Panc1 (cell line): ENCODE measurements around the gene PRPF38B. TPM values are rescaled to one million over a fixed set of nuclear protein-coding genes. Genes with fewer than 3 reads are reported as not detected.

Experiments
- ATAC-seq: fragments of 200-7000 bp; cut with Tn5 transposase; 2 replicates; pipeline ENCODE4 v1.9.1; 2020; ENCODE audit warnings: mild to moderate bottlenecking, moderate library complexity
- BruUV-seq: library from RNA; stranded (reverse); fragments of 400-500 nt; replicated peaks from 2 replicates; lab custom pipeline; 2021; lab: Mats Ljungman, UMichigan
- CTCF ChIA-PET: fragments of 300-600 bp; sonication (Branson Sonifier 250); formaldehyde crosslinking; loops from one replicate; lab custom pipeline; 2022; ENCODE audit warnings: antibody characterized with exemption; lab: Charles Lee
- POLR2A ChIA-PET: fragments of 300-600 bp; sonication (Branson Sonifier 250); formaldehyde crosslinking; loops from one replicate; lab custom pipeline; 2022; ENCODE audit warnings: antibody characterized with exemption; lab: Charles Lee
- DNase-seq: peaks from one replicate; pipeline ENCODE4 v3.0.0-alpha.2; 2010; ENCODE audit warnings: low read depth, low spot score
- H3K27ac ChIP-seq: 2 replicates; pipeline ENCODE4 v1.5.1; 2011; ENCODE audit warnings: mild to moderate bottlenecking, low read length, inconsistent platforms
- H3K27me3 ChIP-seq: fragments of 200-500 bp; sonication (Bioruptor generic); 2 replicates; pipeline ENCODE4 v1.6.0; 2014; ENCODE audit warnings: low read length, inconsistent platforms; ENCODE audit not compliant: control insufficient read depth, insufficient read depth
- H3K36me3 ChIP-seq: fragments of 200-500 bp; sonication (Bioruptor generic); 2 replicates; pipeline ENCODE4 v1.5.1; 2014; ENCODE audit warnings: inconsistent platforms, mild to moderate bottlenecking, low read length, moderate library complexity; ENCODE audit not compliant: control insufficient read depth, insufficient read depth
- H3K4me1 ChIP-seq: 2 replicates; pipeline ENCODE4 v1.5.1; 2011; ENCODE audit warnings: inconsistent platforms, mild to moderate bottlenecking, low read length, moderate library complexity; ENCODE audit not compliant: control insufficient read depth, insufficient read depth
- H3K4me3 ChIP-seq, 2 experiments: 2 replicates each; pipeline ENCODE4 v1.5.1; 2011 to 2012; ENCODE audit warnings: low read depth in 2 of 2, low read length in 2 of 2, mild to moderate bottlenecking in 2 of 2, inconsistent platforms in 1 of 2, moderate library complexity in 1 of 2
- H3K9me3 ChIP-seq: fragments of 200-500 bp; sonication (Bioruptor generic); 2 replicates; pipeline ENCODE4 v1.5.1; 2014; ENCODE audit warnings: low read depth, mild to moderate bottlenecking, inconsistent platforms, low read length, moderate library complexity; ENCODE audit not compliant: control insufficient read depth, insufficient read depth
- POLR2AphosphoS5 ChIP-seq: IDR thresholded peaks from 2 replicates; pipeline ENCODE4 v1.6.1; 2012; ENCODE audit warnings: mild to moderate bottlenecking, low read depth, low read length, moderate library complexity
- SIN3A ChIP-seq: IDR thresholded peaks from 2 replicates; pipeline ENCODE4 v1.6.1; 2012; ENCODE audit warnings: low read depth, mild to moderate bottlenecking, low read length, moderate library complexity, borderline replicate concordance; ENCODE audit not compliant: insufficient read depth
- TCF7L2 ChIP-seq: IDR thresholded peaks from 2 replicates; pipeline ENCODE4 v1.6.1; 2011; ENCODE audit warnings: mild to moderate bottlenecking, low read depth, low read length, inconsistent platforms
- in situ Hi-C: cut with HindIII; loops from 2 replicates; pipeline ENCODE4 v1.10.0; 2016; ENCODE audit warnings: low sequenced_read_pairs, low pct_unique_long_range_greater_than_20kb
- intact Hi-C: fragments of 100-400 bp; cut with micrococcal nuclease; formaldehyde crosslinking; loops from one replicate; pipeline ENCODE4 v1.10.0; 2022; ENCODE audit not compliant: unreplicated experiment
- total RNA-seq: library from RNA; stranded (reverse); gene quantifications from one replicate; pipeline ENCODE4 v1.2.1, GENCODE V29; 2021; ENCODE audit not compliant: unreplicated experiment
- TF ChIP-seq, protein P1 (sequence below): fragments of 450-650 bp; IDR thresholded peaks from 2 replicates; pipeline ENCODE4 v1.5.1; 2017; ENCODE audit warnings: mild to moderate bottlenecking
- TF ChIP-seq, protein P2 (sequence below), 2 experiments: IDR thresholded peaks; 2 replicates each; pipeline ENCODE4 v1.6.1; 2011 to 2012; ENCODE audit warnings: low read depth in 2 of 2, control low read depth in 1 of 2, low read length in 1 of 2, mild to moderate bottlenecking in 1 of 2, moderate library complexity in 1 of 2; ENCODE audit not compliant: insufficient read depth in 1 of 2

The PRPF38B gene
- total RNA-seq, 1 experiment from 2014 or later = 31.7 TPM

DNA sequence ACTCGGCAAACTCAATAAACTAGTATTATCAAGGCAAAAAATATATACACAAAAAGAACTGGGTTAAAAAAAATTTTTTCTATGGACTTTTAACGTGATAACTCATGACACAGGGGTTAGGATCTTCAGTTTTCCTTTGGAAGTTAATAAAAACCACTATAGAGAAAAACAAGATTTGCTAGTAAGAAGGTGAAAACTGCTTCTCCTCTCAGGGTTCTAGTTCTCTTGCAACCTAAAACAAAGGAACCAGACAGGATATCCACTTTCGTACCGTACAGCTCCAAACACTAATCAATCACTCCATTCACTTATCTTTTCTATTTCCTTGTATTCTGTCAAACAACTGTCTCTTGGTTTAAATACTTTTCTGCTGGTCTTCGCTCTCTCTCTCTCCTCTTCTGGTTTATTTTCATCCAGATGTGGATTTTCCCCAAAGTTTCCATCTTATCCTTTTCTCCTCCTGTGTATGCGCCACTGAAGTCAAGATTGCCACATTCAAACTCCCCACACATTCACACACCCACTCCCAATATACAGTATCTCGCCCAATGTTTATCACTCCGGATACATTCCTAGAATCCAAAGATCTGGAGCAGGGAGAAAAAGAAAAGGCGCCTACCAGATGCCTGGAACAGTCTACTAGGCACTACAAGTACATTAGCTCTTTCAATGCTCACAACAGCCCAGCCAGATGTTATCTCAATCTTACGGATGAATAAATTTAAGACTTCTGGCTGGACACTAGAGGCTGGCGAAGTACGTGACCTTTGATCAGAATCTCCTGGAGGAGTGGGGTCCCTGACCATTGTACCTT lies 775 bp upstream of the PRPF38B start:
- peaks cover 12% of the 10 kb centered on the region for H3K4me1 ChIP-seq
- ChIA-PET CTCF (no interaction called here), POLR2A (interaction anchor here (1.1 to 1.2 kb wide), 2 partner anchors 28 to 30 kb away, joined by 3 read pairs; partner anchors contain the start of gene HENMT1)
- H3K27ac ChIP-seq = peak overlapping the region; percentile 95
- DNase-seq (no peak), ATAC-seq (0 out of 2 replicates have a peak, but pooled peaks have one; percentile 2)
- in situ Hi-C loops = no loop called here
- TF ChIP-seq TCF7L2 (no peak), POLR2AphosphoS5 (no peak), SIN3A (no peak)
- TF ChIP-seq, protein P1, sequence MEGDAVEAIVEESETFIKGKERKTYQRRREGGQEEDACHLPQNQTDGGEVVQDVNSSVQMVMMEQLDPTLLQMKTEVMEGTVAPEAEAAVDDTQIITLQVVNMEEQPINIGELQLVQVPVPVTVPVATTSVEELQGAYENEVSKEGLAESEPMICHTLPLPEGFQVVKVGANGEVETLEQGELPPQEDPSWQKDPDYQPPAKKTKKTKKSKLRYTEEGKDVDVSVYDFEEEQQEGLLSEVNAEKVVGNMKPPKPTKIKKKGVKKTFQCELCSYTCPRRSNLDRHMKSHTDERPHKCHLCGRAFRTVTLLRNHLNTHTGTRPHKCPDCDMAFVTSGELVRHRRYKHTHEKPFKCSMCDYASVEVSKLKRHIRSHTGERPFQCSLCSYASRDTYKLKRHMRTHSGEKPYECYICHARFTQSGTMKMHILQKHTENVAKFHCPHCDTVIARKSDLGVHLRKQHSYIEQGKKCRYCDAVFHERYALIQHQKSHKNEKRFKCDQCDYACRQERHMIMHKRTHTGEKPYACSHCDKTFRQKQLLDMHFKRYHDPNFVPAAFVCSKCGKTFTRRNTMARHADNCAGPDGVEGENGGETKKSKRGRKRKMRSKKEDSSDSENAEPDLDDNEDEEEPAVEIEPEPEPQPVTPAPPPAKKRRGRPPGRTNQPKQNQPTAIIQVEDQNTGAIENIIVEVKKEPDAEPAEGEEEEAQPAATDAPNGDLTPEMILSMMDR = no peak
- TF ChIP-seq, protein P2, sequence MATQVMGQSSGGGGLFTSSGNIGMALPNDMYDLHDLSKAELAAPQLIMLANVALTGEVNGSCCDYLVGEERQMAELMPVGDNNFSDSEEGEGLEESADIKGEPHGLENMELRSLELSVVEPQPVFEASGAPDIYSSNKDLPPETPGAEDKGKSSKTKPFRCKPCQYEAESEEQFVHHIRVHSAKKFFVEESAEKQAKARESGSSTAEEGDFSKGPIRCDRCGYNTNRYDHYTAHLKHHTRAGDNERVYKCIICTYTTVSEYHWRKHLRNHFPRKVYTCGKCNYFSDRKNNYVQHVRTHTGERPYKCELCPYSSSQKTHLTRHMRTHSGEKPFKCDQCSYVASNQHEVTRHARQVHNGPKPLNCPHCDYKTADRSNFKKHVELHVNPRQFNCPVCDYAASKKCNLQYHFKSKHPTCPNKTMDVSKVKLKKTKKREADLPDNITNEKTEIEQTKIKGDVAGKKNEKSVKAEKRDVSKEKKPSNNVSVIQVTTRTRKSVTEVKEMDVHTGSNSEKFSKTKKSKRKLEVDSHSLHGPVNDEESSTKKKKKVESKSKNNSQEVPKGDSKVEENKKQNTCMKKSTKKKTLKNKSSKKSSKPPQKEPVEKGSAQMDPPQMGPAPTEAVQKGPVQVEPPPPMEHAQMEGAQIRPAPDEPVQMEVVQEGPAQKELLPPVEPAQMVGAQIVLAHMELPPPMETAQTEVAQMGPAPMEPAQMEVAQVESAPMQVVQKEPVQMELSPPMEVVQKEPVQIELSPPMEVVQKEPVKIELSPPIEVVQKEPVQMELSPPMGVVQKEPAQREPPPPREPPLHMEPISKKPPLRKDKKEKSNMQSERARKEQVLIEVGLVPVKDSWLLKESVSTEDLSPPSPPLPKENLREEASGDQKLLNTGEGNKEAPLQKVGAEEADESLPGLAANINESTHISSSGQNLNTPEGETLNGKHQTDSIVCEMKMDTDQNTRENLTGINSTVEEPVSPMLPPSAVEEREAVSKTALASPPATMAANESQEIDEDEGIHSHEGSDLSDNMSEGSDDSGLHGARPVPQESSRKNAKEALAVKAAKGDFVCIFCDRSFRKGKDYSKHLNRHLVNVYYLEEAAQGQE (IDR thresholded peaks at IDR 0.05; ENCODE audit: insufficient read depth in 1 of 2, low read depth in 2 of 2, low read length in 1 of 2) = no peak
- H3K27me3 ChIP-seq = no peaks in the 10 kb centered on the region
- H3K9me3 ChIP-seq = no peaks in the 10 kb centered on the region
- intact Hi-C loops = no loop called here
- peaks cover 21% of the 10 kb centered on the region for H3K36me3 ChIP-seq
- BruUV-seq = TSS peak; percentile 96
- H3K4me3 ChIP-seq = peak overlapping the region; percentile 89 to 97

- Histone ChIP-seq H3K27me3 (no peaks in the 10 kb centered on the region), H3K4me3 (peak overlapping the region; percentile 89 to 97), H3K9me3 (no peaks in the 10 kb centered on the region), H3K36me3 (peaks cover 36% of the 10 kb centered on the region), H3K27ac (peak overlapping the region; percentile 95), H3K4me1 (peaks cover 12% of the 10 kb centered on the region)
- TF ChIP-seq POLR2AphosphoS5 = no peak
- TF ChIP-seq, protein P1 = no peak
- TF ChIP-seq TCF7L2 = no peak
- TF ChIP-seq, protein P2 (IDR thresholded peaks at IDR 0.05; ENCODE audit: insufficient read depth in 1 of 2, low read depth in 2 of 2, low read length in 1 of 2) = no peak
- TF ChIP-seq SIN3A = no peak
- intact Hi-C loops (no loop called here), in situ Hi-C loops (no loop called here)
- ChIA-PET POLR2A (interaction anchor here (1.1 to 1.2 kb wide), 2 partner anchors 26 to 32 kb away, joined by 3 read pairs; partner anchors contain the start of gene HENMT1), CTCF (no interaction called here)
- DNase-seq (no peak), ATAC-seq (peak; percentile 52)
- BruUV-seq = no TSS peak
These were observed 880 bp downstream of the PRPF38B start for GRCh38 chr1:108692724-108693655.
